ENCODE measurements around the gene RGS11.

- TF ChIP-seq REST (IDR thresholded peaks at IDR 0.05; ENCODE audit: borderline replicate concordance) (no peak), REST (CRISPR knock-in tag; IDR thresholded peaks at IDR 0.05; ENCODE audit: low read depth) (no peak), HIVEP1 (CRISPR knock-in tag; IDR thresholded peaks at IDR 0.05) (no peak), POLR2AphosphoS2 (IDR thresholded peaks at IDR 0.05; ENCODE audit: low read length) (no peak), NCOA6 (IDR thresholded peaks at IDR 0.05) (no peak), ZEB2 (IDR thresholded peaks at IDR 0.05) (no peak), SMARCA5 (IDR thresholded peaks at IDR 0.05) (no peak), CTCF (IDR thresholded peaks at IDR 0.05 in 2 of 3, conservative IDR thresholded peaks at IDR 0.05 in 1 of 3; ENCODE audit: insufficient read depth in 2 of 3, low read depth in 1 of 3, low read length in 3 of 3) (no peak), HCFC1 (IDR thresholded peaks at IDR 0.05; ENCODE audit: low read depth, low read length) (no peak), ATF2 (CRISPR knock-in tag; IDR thresholded peaks at IDR 0.05) (no peak), BRCA1 (IDR thresholded peaks at IDR 0.05) (no peak), BRCA1 (CRISPR knock-in tag; IDR thresholded peaks at IDR 0.05) (no peak)
Measured at GRCh38 chr16:324201-324450, 48.4 kb upstream of the RGS11 start.
